T-helper 1 cell treated with Interleukin-12 subunit alpha and Interleukin-12 subunit beta and Interleukin-4 antibody, amounts not matched to agents 30 ng/mL and 1 ng/mL, for 36 hours (primary cell): ENCODE measurements around the gene HMGB1. TPM values are rescaled to one million over a fixed set of nuclear protein-coding genes. Genes with fewer than 3 reads are reported as not detected.

ENCODE experiments used
- intact Hi-C: fragments of 100-400 bp; cut with micrococcal nuclease; formaldehyde crosslinking; loops from one replicate; pipeline ENCODE4 v1.15.1; 2024
- total RNA-seq: library from RNA; stranded (reverse); gene quantifications from 2 replicates; pipeline ENCODE4 v1.2.3, GENCODE V29; 2022

Gene HMGB1
- total RNA-seq, 1 donor from 2014 or later = 570 TPM

DNA sequence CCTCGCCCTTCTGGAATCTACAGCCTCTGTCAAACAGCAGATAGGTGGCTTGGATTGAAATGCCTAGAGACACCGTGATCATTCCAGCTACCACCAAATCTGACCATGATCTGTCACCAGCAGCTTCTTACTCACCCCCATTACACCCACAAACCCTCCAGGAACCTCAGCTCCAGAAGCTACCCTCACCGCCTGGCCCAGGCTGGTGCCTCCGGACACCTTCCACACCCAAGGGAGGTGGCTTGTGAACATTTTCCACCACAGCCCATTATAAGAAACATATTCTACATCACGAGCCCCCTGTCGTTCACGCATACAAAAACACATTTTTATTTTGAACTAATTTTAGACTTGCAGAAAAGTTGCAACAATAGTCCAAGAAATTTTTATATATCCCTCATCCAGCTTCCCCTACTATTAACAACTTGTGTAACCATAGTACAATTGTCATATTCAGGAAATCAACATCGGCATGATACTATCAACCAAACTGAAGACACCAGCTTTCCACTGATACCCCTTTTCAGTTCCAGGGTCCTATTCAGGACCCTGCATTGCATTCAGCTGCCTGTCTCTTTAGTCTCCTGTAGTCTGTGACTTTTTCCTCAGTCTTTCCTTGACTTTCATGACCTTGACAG lies 58.8 kb downstream of the HMGB1 start:
- intact Hi-C loops = loop anchor here (5.0 kb wide), 1 partner anchor 335 kb away; no protein-coding TSS in a partner anchor

Other genes starting within 250 kb of the HMGB1 start
- gene KATNAL1, start 158.4 kb downstream of the HMGB1 start, total RNA-seq = 20.2 and 21.8 TPM in 2 replicates
- gene UBE2L5, start 43.4 kb downstream of the HMGB1 start, total RNA-seq = 0.22 TPM in 1 of 2 replicates, not detected in the other
- gene USPL1, start 152.0 kb upstream of the HMGB1 start, total RNA-seq = 21.5 and 23.4 TPM in 2 replicates